Chondrocyte (in vitro differentiated cells): ENCODE measurements around the gene FREY1. TPM values are rescaled to one million over a fixed set of nuclear protein-coding genes. Genes with fewer than 3 reads are reported as not detected.

Source experiments
- DNase-seq: peaks from one replicate; pipeline ENCODE4 v3.0.0; 2021; ENCODE audit warnings: mixed read lengths, low spot score
- H3K27ac Mint-ChIP-seq: one replicate; pipeline ENCODE4 v1.8.0; 2021; ENCODE audit warnings: mild to moderate bottlenecking, moderate library complexity, mixed read lengths; ENCODE audit not compliant: unreplicated experiment
- H3K27me3 Mint-ChIP-seq: 2 replicates; pipeline ENCODE4 v1.8.0; 2021; ENCODE audit warnings: low read depth, mixed read lengths
- H3K36me3 Mint-ChIP-seq: 2 replicates; pipeline ENCODE4 v1.8.0; 2021; ENCODE audit warnings: low read depth, mixed read lengths
- H3K4me1 Mint-ChIP-seq: 2 replicates; pipeline ENCODE4 v1.8.0; 2021; ENCODE audit warnings: low read depth, mild to moderate bottlenecking, mixed read lengths
- H3K4me3 Mint-ChIP-seq: one replicate; pipeline ENCODE4 v1.8.0; 2021; ENCODE audit warnings: mild to moderate bottlenecking, moderate library complexity, mixed read lengths; ENCODE audit not compliant: unreplicated experiment
- H3K9me3 Mint-ChIP-seq: 2 replicates; pipeline ENCODE4 v1.8.0; 2021; ENCODE audit warnings: low read depth, mixed read lengths
- CTCF ChIP-seq: fragments of 200-600 bp; sonication (generic); IDR thresholded peaks from 2 replicates; pipeline ENCODE4 v1.5.0; 2021; ENCODE audit warnings: antibody characterized with exemption, mild to moderate bottlenecking, moderate library complexity
- long read RNA-seq: library from polyadenylated mRNA; stranded (forward); transcript quantifications from one replicate; pipeline ENCODE4 v2.0.0, GENCODE V29; 2021
- total RNA-seq: library from RNA; stranded (reverse); gene quantifications from 3 replicates; pipeline ENCODE4 v1.2.1, GENCODE V29; 2021

FREY1 gene
- 0.49 to 1.4 TPM (median 0.80 TPM) in 3 replicates for total RNA-seq
- long read RNA-seq = 0 reads

GRCh38 chr11:45906965-45907611 lies at the start of gene FREY1:
Gene FREY1 (minus strand): TSS chr11:45907271. CDS start chr11:45907245, 26 bp downstream.
- no peaks in the 10 kb centered on the region for H3K9me3 Mint-ChIP-seq
- no peaks in the 10 kb centered on the region for H3K27me3 Mint-ChIP-seq
- no peak for DNase-seq
- no peak within 1 kb of the TSS for H3K4me3 Mint-ChIP-seq
- TF ChIP-seq CTCF = no peak
- H3K4me1 Mint-ChIP-seq = no peaks in the 10 kb centered on the region
- H3K27ac Mint-ChIP-seq = no peak within 1 kb of the TSS
- H3K36me3 Mint-ChIP-seq = peaks cover 6% of the 10 kb centered on the region

GRCh38 chr11:45949992-45950407 lies 42.9 kb upstream of the FREY1 start:
- Mint-ChIP-seq H3K36me3 (peaks cover 29% of the 10 kb centered on the region), H3K4me1 (peaks cover 7% of the 10 kb centered on the region), H3K27me3 (no peaks in the 10 kb centered on the region), H3K9me3 (no peaks in the 10 kb centered on the region), H3K4me3 (no peak overlapping the region), H3K27ac (peak overlapping the region; percentile 5)
- TF ChIP-seq CTCF = no peak
- DNase-seq = no peak

GRCh38 chr11:45948356-45948755 lies 41.3 kb upstream of the FREY1 start:
- Mint-ChIP-seq H3K9me3 (no peaks in the 10 kb centered on the region), H3K36me3 (peaks cover 33% of the 10 kb centered on the region), H3K27me3 (no peaks in the 10 kb centered on the region), H3K4me3 (no peak overlapping the region), H3K4me1 (peaks cover 7% of the 10 kb centered on the region), H3K27ac (no peak overlapping the region)
- DNase-seq = no peak
- no peak for TF ChIP-seq CTCF

- H3K9me3 Mint-ChIP-seq = no peaks in the 10 kb centered on the region
- no peak overlapping the region for H3K27ac Mint-ChIP-seq
- H3K4me1 Mint-ChIP-seq = peaks cover 7% of the 10 kb centered on the region
- H3K27me3 Mint-ChIP-seq = no peaks in the 10 kb centered on the region
- no peak overlapping the region for H3K4me3 Mint-ChIP-seq
- TF ChIP-seq CTCF = no peak
- peaks cover 31% of the 10 kb centered on the region for H3K36me3 Mint-ChIP-seq
- no peak for DNase-seq
Measured at GRCh38 chr11:45947885-45948284, 40.8 kb upstream of the FREY1 start.

GRCh38 chr11:45945397-45945999 lies 38.4 kb upstream of the FREY1 start:
- peaks cover 7% of the 10 kb centered on the region for H3K4me1 Mint-ChIP-seq
- no peak for DNase-seq
- no peak overlapping the region for H3K4me3 Mint-ChIP-seq
- H3K9me3 Mint-ChIP-seq = no peaks in the 10 kb centered on the region
- no peak for TF ChIP-seq CTCF
- no peaks in the 10 kb centered on the region for H3K27me3 Mint-ChIP-seq
- H3K36me3 Mint-ChIP-seq = peaks cover 36% of the 10 kb centered on the region
- H3K27ac Mint-ChIP-seq = no peak overlapping the region
